Natural killer cell (primary cell): ENCODE data around the gene CLDN12. TPM values are rescaled to one million over a fixed set of nuclear protein-coding genes. Genes with fewer than 3 reads are reported as not detected.

ENCODE experiments used
- ATAC-seq, 3 donors: fragments of 150-1000 bp in 2 of 3; fragments of 200-7000 bp in 1 of 3; cut with Tn5 transposase; 1 replicate in 1 of 3; 2 replicates in 2 of 3; pipeline ENCODE4 v1.10.0; 2021; ENCODE audit warnings: mild to moderate bottlenecking in 2 of 3, moderate library complexity in 2 of 3
- DNase-seq, 2 donors: peaks; one replicate each; pipeline versions ENCODE4 v3.0.0 to v3.0.0-alpha.2; 2013 to 2021; ENCODE audit warnings: mixed read lengths in 1 of 2
- H3K27ac ChIP-seq: one replicate; pipeline ENCODE4 v1.5.1; 2013; ENCODE audit warnings: mild to moderate bottlenecking, low read length
- H3K27me3 ChIP-seq: one replicate; pipeline ENCODE4 v1.6.1; 2013; ENCODE audit warnings: low read length; ENCODE audit not compliant: control insufficient read depth, insufficient read depth
- H3K36me3 ChIP-seq: one replicate; pipeline ENCODE4 v1.6.1; 2013; ENCODE audit warnings: low read length; ENCODE audit not compliant: control insufficient read depth, insufficient read depth
- H3K4me1 ChIP-seq: one replicate; pipeline ENCODE4 v1.6.1; 2013; ENCODE audit warnings: low read length; ENCODE audit not compliant: control insufficient read depth, insufficient read depth
- H3K4me3 ChIP-seq: one replicate; pipeline ENCODE4 v1.5.1; 2013; ENCODE audit warnings: low read length
- H3K9me3 ChIP-seq: one replicate; pipeline ENCODE4 v1.6.1; 2013; ENCODE audit warnings: low read length; ENCODE audit not compliant: control insufficient read depth, insufficient read depth
- H3K27ac Mint-ChIP-seq, 2 donors: one replicate each; pipeline ENCODE4 v1.8.0; 2022; ENCODE audit warnings: mild to moderate bottlenecking in 2 of 2, mixed read lengths in 2 of 2, moderate library complexity in 1 of 2
- H3K27me3 Mint-ChIP-seq, 2 donors: one replicate each; pipeline ENCODE4 v1.8.0; 2022; ENCODE audit warnings: low read depth in 2 of 2, mixed read lengths in 2 of 2
- H3K36me3 Mint-ChIP-seq: one replicate; pipeline ENCODE4 v1.8.0; 2022; ENCODE audit warnings: mixed read lengths
- H3K4me1 Mint-ChIP-seq, 2 donors: one replicate each; pipeline ENCODE4 v1.8.0; 2022; ENCODE audit warnings: mixed read lengths in 2 of 2
- H3K4me3 Mint-ChIP-seq: one replicate; pipeline ENCODE4 v1.8.0; 2022; ENCODE audit warnings: mild to moderate bottlenecking, moderate library complexity, mixed read lengths
- H3K9me3 Mint-ChIP-seq, 2 donors: one replicate each; pipeline ENCODE4 v1.8.0; 2022; ENCODE audit warnings: mixed read lengths in 2 of 2
- WGBS: methylation state at CpG from one replicate; pipeline ENCODE4 v1.1.7; 2013; ENCODE audit warnings: missing lambda C conversion rate; ENCODE audit not compliant: insufficient coverage; 5-methylcytosine and 5-hydroxymethylcytosine counted together
- intact Hi-C: fragments of 100-400 bp; cut with micrococcal nuclease; formaldehyde crosslinking; loops from one replicate; pipeline ENCODE4 v1.14.2; 2022
- total RNA-seq, 4 donors: library from RNA; stranded (reverse); fragments of 120-200 nt in 1 of 4; gene quantifications; one replicate each; pipeline versions ENCODE4 v1.2.3 to v1.2.4, GENCODE V29; 2013 to 2022
- TF ChIP-seq, protein P1 (sequence below): fragments of 200-600 bp; IDR thresholded peaks from one replicate; pipeline ENCODE4 v1.8.0; 2022; ENCODE audit warnings: antibody characterized with exemption

Gene CLDN12
- total RNA-seq, 3 donors from 2014 or later (not counting 1 experiment from before 2014, with no cell fraction given), result 0.68 to 0.86 (median 0.71) TPM

- Histone ChIP-seq H3K27me3 (no peaks in the 10 kb centered on the region), H3K4me3 (no peak overlapping the region), H3K9me3 (no peaks in the 10 kb centered on the region), H3K4me1 (no peaks in the 10 kb centered on the region), H3K27ac (no peak overlapping the region), H3K36me3 (peaks cover 55% of the 10 kb centered on the region)
- Mint-ChIP-seq H3K36me3 (peaks cover 17% of the 10 kb centered on the region), H3K27me3 (no peaks in the 10 kb centered on the region), H3K4me1 (no peaks in the 10 kb centered on the region), H3K4me3 (no peak overlapping the region), H3K27ac (peak overlapping the region; percentile 41 to 45), H3K9me3 (no peaks in the 10 kb centered on the region)
- TF ChIP-seq, protein P1, sequence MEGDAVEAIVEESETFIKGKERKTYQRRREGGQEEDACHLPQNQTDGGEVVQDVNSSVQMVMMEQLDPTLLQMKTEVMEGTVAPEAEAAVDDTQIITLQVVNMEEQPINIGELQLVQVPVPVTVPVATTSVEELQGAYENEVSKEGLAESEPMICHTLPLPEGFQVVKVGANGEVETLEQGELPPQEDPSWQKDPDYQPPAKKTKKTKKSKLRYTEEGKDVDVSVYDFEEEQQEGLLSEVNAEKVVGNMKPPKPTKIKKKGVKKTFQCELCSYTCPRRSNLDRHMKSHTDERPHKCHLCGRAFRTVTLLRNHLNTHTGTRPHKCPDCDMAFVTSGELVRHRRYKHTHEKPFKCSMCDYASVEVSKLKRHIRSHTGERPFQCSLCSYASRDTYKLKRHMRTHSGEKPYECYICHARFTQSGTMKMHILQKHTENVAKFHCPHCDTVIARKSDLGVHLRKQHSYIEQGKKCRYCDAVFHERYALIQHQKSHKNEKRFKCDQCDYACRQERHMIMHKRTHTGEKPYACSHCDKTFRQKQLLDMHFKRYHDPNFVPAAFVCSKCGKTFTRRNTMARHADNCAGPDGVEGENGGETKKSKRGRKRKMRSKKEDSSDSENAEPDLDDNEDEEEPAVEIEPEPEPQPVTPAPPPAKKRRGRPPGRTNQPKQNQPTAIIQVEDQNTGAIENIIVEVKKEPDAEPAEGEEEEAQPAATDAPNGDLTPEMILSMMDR, result no peak
- DNase-seq, result no peak
- ATAC-seq, result no peak
- intact Hi-C loops, result no loop called here
Observed at GRCh38 chr7:90384433-90384832, 18.8 kb upstream of the CLDN12 start.

DNA sequence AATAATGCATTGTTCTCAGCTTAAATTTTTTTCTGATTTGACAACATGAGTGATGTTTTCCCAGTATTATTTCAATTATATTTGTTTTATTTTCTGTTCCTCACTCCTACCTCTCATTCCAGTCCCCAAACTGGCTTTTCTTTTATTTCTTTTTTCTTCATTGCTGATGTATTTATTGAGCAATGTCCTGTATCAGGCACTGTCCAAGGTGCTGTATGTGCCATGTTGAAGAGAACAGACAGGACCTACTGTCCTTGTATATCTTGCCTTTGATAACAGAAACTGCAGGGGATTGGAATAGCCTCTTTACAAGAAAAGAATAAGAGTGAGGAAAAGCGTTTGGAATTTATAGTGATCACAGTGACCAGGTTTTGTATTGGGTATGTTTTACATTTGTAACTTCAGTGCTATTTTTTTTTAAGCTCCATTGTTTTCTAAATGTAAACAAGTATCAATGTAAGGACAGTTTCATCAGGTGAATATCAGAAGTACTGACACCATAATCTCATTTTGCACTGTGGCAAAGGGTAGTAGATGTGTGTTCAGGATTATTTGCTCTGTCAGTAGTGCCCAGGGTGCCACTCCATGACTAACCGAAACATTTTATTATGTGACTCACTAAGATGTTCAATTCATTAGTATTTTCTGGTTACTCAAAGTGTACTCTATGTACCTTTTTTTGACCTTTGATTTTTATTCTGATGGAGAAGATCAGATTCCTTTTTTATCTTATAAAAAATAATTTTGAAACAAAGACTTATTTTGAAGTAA, 15.6 kb upstream of the CLDN12 start:
- WGBS, result 100% methylated on average over 1 of the region's 2 CpGs
- DNase-seq, result no peak
- Histone ChIP-seq H3K9me3 (no peaks in the 10 kb centered on the region), H3K27ac (no peak overlapping the region), H3K4me1 (no peaks in the 10 kb centered on the region), H3K4me3 (no peak overlapping the region), H3K36me3 (peaks cover 32% of the 10 kb centered on the region), H3K27me3 (no peaks in the 10 kb centered on the region)
- no peak overlapping the region for H3K27ac Mint-ChIP-seq
- H3K27me3 Mint-ChIP-seq, result no peaks in the 10 kb centered on the region
- H3K4me1 Mint-ChIP-seq, result no peaks in the 10 kb centered on the region
- H3K36me3 Mint-ChIP-seq, result no peaks in the 10 kb centered on the region
- TF ChIP-seq, protein P1, result no peak
- intact Hi-C loops, result no loop called here
- no peak for ATAC-seq
- H3K4me3 Mint-ChIP-seq, result no peak overlapping the region
- H3K9me3 Mint-ChIP-seq, result no peaks in the 10 kb centered on the region

DNA sequence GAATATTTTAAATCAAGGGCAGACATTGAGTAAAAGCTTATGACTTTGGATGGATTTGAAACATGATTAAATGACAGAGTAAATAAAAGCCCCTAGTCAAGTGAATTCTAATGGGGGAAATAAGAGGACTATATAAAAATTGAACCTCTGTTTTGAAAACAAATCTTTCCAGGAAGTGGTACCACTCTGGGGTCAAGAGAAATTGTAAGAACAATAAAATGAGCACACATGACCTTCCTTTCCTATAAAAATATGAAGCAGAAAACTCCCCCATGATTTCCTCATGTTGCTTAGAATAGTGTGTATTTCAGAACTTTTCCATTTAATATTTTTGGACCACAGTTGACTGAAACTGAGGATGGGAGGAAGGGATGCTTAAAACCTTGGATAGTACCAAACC, 12.3 kb upstream of the CLDN12 start:
- no peaks in the 10 kb centered on the region for H3K4me1 Mint-ChIP-seq
- intact Hi-C loops, result no loop called here
- no peaks in the 10 kb centered on the region for H3K27me3 Mint-ChIP-seq
- H3K9me3 ChIP-seq, result no peaks in the 10 kb centered on the region
- no peak overlapping the region for H3K27ac ChIP-seq
- no peak overlapping the region for H3K27ac Mint-ChIP-seq
- no peaks in the 10 kb centered on the region for H3K4me1 ChIP-seq
- no peaks in the 10 kb centered on the region for H3K27me3 ChIP-seq
- no peak overlapping the region for H3K4me3 ChIP-seq
- no peak for ATAC-seq
- DNase-seq, result no peak
- H3K9me3 Mint-ChIP-seq, result peaks cover 0 to 6% of the 10 kb centered on the region in 2 donors
- peaks cover 5% of the 10 kb centered on the region for H3K36me3 ChIP-seq
- peaks cover 8% of the 10 kb centered on the region for H3K36me3 Mint-ChIP-seq
- TF ChIP-seq, protein P1, result no peak
- H3K4me3 Mint-ChIP-seq, result no peak overlapping the region

DNA sequence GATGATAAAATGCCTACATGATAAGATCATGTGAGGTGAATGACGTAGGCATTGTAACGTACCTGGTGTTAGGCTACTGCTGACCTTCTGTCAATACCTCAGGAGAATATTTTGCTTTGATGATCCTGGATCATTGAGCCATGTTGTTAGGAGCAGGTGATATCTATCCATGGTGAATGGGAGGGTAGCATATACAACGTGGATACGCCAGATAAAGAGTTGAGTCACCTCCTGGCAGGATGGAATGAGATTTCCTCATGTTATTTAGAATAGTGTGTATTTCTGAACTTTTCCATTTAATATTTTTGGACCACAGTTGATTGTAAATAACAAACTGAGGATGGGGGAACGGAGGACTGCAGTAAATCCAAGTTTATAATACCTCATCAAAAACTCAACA, 11.8 kb upstream of the CLDN12 start:
- Histone ChIP-seq H3K4me1 (no peaks in the 10 kb centered on the region), H3K9me3 (peaks cover 2% of the 10 kb centered on the region), H3K27me3 (no peaks in the 10 kb centered on the region), H3K27ac (no peak overlapping the region), H3K36me3 (no peaks in the 10 kb centered on the region), H3K4me3 (no peak overlapping the region)
- DNase-seq, result no peak
- H3K27me3 Mint-ChIP-seq, result no peaks in the 10 kb centered on the region
- intact Hi-C loops, result no loop called here
- TF ChIP-seq, protein P1, result no peak
- H3K4me3 Mint-ChIP-seq, result no peak overlapping the region
- H3K9me3 Mint-ChIP-seq, result peaks cover 0 to 6% of the 10 kb centered on the region in 2 donors
- no peak overlapping the region for H3K27ac Mint-ChIP-seq
- peaks cover 8% of the 10 kb centered on the region for H3K36me3 Mint-ChIP-seq
- WGBS, result 97% methylated on average over 4 of the region's 5 CpGs
- no peak for ATAC-seq
- no peaks in the 10 kb centered on the region for H3K4me1 Mint-ChIP-seq
